Measurements from ENCODE around the gene KAT2B.

The KAT2B gene

DNA sequence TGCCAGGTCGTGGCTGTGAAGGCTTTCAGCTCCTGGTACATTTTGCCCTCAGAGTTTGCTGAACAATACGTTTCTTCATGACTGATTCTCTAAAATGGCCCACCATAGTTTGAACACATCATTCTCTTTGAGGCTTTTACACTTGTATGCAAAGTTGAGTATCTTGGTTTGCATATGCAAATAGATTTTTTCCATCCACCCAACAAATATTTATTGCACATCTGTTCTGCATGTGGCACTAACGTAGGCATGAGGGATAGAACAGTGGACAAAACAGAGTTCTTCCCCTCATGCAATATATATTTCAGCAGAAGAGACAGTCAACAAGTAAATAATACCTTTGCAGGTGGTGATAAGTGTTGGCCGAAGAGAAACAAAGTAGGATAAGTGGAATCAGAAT is 55.2 kb downstream of the KAT2B start:
- in situ Hi-C loops (cut with MboI; ENCODE audit: low sequenced_read_pairs), result no loop called here

DNA sequence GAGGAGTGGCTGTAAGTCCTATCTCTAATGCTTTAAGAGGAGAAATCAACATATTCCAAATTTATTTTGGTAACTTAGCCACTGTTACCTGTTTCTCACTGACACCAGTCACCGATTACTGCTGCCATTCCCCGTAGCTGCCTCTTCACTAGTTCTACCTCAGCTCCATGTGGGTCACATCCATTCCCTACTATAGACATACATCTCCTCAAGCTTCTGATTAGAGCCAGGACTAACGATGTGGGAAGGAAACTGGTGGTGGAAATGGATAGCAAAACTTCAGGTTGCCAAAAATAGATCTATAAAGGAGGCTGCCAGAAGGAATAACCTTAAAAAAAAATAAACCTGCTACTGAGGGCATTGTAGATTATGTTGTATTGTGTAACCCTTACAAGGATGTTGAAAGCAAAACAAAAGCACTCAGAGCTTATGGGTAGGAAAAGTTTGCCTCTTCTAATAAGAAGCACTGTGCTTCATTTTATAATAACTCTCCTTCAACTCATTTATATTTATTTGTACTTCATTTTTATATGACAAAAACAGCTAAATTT is 56.0 kb downstream of the KAT2B start:
- in situ Hi-C loops (cut with MboI; ENCODE audit: low sequenced_read_pairs), result no loop called here

- in situ Hi-C loops (cut with MboI; ENCODE audit: low sequenced_read_pairs), result no loop called here
Observed at GRCh38 chr3:20097015-20097414, 56.8 kb downstream of the KAT2B start.

DNA sequence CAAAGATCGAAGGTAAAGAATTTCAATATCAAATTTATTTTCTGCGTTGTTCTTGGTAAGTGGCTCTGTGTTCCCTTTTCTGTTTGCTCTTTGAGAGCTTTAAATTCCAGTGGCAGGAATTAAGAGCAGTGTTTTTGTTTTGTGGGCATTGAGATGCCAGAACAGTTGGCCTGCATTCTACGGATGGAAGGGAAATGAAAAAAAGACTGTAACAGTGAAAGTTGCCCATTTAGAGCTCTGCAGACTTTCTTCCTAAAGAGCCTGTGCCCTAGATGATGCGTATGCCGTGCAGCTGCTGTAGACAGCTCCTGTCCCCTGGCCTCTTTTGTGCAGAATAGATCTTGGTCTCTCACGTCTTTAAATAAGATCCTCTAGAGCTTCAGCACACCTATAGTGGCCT is 58.8 kb downstream of the KAT2B start:
- in situ Hi-C loops (cut with MboI; ENCODE audit: low sequenced_read_pairs), result no loop called here

- in situ Hi-C loops (cut with MboI; ENCODE audit: low sequenced_read_pairs), result no loop called here
Observed at GRCh38 chr3:20100151-20100550, 59.9 kb downstream of the KAT2B start.

DNA sequence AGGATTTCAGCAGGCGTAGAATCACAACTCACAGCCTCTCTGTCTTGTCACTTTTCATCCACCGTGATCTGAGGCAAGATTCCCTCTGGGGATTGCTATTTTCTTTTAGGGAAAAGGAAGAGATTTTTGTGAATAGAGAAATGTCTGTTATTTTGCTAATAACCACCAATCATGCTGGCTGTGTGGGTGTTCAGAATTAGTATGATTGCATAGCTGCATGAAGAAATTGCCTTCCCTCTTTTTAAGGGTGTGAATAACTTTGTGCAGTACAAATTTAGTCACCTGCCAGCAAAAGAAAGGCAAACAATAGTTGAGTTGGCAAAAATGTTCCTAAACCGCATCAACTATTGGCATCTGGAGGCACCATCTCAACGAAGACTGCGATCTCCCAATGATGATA is 60.8 kb downstream of the KAT2B start:
- in situ Hi-C loops (cut with MboI; ENCODE audit: low sequenced_read_pairs), result no loop called here

- in situ Hi-C loops (cut with MboI; ENCODE audit: low sequenced_read_pairs), result no loop called here
Observed at GRCh38 chr3:20103731-20104130, 63.5 kb downstream of the KAT2B start.

- in situ Hi-C loops (cut with MboI; ENCODE audit: low sequenced_read_pairs), result no loop called here
Observed at GRCh38 chr3:20104167-20104661, 64.0 kb downstream of the KAT2B start.

GRCh38 chr3:20105513-20106280 is 65.5 kb downstream of the KAT2B start:
- in situ Hi-C loops (cut with MboI; ENCODE audit: low sequenced_read_pairs), result no loop called here

- in situ Hi-C loops (cut with MboI; ENCODE audit: low sequenced_read_pairs), result no loop called here
Observed at GRCh38 chr3:20107722-20108121, 67.5 kb downstream of the KAT2B start.

DNA sequence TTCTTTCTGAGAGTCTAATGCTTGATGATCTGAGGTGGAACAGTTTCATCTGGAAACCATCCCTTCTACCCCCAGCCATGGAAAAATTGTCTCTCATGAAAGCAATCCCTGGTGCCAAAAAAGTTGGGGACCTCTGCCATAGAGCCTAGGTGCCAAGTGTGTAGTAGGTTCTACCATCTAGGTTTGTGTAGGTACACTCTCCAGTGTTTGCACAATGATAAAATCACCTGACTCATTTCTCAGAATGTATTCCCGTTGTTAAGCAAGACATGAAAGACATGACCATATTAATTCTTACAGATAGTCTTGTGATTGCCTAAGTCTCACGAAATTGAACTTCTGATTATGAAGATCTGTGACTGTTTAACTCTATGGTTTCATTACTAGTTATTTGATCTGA is 68.6 kb downstream of the KAT2B start:
- in situ Hi-C loops (cut with MboI; ENCODE audit: low sequenced_read_pairs), result no loop called here

DNA sequence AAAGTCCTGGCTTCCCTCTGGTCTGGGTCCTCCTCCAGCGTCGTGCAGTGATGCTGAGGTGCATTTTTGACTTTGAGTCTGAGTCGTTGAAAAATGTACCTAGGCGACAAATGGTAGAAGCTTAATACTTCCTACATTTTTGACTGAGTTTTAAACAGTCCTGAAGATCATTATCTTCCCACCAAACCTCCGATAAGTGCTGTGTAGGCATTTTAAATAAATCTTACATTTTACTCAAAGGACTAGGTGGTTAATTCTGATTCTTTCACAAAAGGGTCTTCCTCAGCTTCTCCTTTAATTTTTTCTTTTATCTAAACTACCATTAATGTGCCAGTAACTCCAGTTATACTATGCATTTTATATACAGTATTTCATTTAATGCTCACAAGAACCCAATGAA is 70.6 kb downstream of the KAT2B start:
- in situ Hi-C loops (cut with MboI; ENCODE audit: low sequenced_read_pairs), result no loop called here

GRCh38 chr3:20111836-20112235 is 71.6 kb downstream of the KAT2B start:
- in situ Hi-C loops (cut with MboI; ENCODE audit: low sequenced_read_pairs), result no loop called here

DNA sequence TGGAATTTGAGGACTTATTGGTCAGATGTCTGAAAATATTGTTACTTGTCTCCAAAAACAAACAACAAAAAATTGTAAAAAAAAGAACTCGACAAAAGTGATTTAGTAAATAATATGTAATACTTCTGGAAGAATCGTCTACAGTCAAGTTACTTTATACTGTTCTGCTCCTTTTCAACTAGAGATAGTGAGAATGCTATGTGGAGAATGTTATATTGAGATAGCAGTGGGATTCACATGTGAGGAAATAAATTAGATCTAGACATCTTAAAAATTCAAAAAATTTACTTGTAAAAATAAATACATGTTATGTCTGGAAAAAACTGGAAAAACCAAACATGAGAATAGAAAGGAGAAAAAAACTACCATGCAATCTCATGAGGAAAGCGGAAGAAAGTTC is 80.8 kb downstream of the KAT2B start:
- in situ Hi-C loops (cut with MboI; ENCODE audit: low sequenced_read_pairs), result no loop called here

DNA sequence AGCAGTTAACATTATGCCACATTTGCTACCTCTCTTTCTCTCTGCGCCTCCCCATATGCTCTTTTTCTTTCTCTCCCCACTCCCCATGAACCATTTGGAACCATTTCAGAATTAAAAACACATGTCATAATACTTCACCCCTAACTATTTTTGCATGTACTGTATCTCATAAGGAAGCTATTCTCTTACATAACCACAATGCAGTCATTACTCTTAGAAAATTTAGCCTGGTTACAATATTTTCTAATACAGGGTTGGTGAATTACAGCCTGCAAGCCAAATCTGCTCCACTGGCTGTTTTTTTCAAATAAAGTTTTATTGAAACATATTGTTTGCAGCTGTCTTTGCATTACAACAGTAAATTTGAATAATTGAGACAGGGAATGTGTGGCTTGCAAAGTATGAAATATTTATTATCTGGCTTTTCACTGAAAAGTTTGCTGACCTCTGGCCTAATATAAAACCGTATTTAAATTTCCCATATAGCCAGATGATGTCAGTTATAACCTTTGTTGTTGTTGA is 82.9 kb downstream of the KAT2B start:
- in situ Hi-C loops (cut with MboI; ENCODE audit: low sequenced_read_pairs), result no loop called here

DNA sequence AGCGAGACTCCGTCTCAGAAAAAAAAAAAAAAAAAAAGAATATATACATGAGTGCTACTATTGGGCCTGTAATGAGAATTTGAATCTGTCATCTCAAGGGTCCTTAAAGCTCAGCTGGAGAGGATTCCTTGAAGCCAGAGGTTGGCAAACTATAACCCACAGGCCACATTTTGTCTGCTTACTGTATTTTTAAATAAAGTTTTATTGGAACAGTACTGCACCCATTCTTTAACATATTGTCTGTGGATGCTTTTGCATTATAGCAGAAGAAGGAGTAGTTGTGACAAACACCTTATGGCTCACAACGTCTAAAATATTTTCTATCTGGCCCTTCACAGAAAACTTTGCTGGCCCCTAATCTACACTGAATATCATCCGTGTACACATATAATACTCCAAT is 85.0 kb downstream of the KAT2B start:
- in situ Hi-C loops (cut with MboI; ENCODE audit: low sequenced_read_pairs), result no loop called here

DNA sequence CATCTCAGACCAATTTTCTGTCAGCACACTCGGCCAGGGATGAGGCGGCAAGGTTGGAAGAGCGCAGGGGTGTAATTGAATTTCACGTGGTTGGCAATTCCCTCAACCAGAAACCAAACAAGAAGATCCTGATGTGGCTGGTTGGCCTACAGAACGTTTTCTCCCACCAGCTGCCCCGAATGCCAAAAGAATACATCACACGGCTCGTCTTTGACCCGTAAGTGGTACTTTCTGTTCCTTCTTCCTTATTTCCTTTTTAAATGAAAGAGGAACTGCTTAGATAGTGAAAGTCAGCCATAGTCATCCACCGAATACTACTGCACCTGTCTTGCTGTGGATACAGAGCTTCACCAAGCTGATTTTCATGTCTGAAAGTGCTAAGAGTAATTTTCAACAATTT is 85.7 kb downstream of the KAT2B start:
- in situ Hi-C loops (cut with MboI; ENCODE audit: low sequenced_read_pairs), result no loop called here

GRCh38 chr3:20128358-20128757 is 88.1 kb downstream of the KAT2B start:
- in situ Hi-C loops (cut with MboI; ENCODE audit: low sequenced_read_pairs), result no loop called here

GRCh38 chr3:20130106-20130505 is 89.9 kb downstream of the KAT2B start:
- in situ Hi-C loops (cut with MboI; ENCODE audit: low sequenced_read_pairs), result no loop called here

- in situ Hi-C loops (cut with MboI; ENCODE audit: low sequenced_read_pairs), result no loop called here
Observed at GRCh38 chr3:20136231-20136630, 96.0 kb downstream of the KAT2B start.

GRCh38 chr3:20137647-20138046 is 97.4 kb downstream of the KAT2B start:
- in situ Hi-C loops (cut with MboI; ENCODE audit: low sequenced_read_pairs), result no loop called here

DNA sequence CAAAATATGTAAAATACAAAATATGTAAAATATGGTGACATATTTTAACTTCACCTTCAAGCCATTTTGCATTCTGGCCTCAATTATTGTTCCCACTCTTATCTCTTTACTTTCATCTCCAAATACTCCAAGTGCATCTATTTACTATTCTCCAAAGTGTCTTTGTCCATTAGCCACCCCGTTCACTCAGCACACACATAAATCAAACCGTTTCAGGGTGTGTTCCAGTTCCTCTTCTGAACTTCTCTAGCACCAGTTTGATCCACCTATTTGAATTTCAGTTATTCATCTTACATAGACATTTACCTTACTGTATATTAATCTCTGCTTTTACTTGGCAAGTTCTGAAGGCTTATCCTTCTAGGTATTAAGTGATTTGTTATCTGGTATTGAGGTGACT is 100.6 kb downstream of the KAT2B start:
- in situ Hi-C loops (cut with MboI; ENCODE audit: low sequenced_read_pairs), result no loop called here

All from hTERT RPE-1 (cell line).